GM13976 (cell line): ENCODE results near the gene TRIM75.
"Not testable (repeated sequence)": the region's sequence is repeated elsewhere in the genome, so short reads cannot be mapped to it uniquely, and the experiment has no call there.

Experiments
- DNase-seq: peaks from one replicate; pipeline ENCODE4 v3.0.0; 2012; ENCODE audit warnings: low spot score
- CTCF ChIP-seq: IDR thresholded peaks from 2 replicates; pipeline ENCODE4 v1.5.1; 2012; ENCODE audit warnings: borderline replicate concordance, mild to moderate bottlenecking; ENCODE audit not compliant: insufficient read depth; ENCODE audit errors: extremely low read depth, missing control alignments, control extremely low read depth
- in situ Hi-C: fragments of 300-500 bp; cut with MboI; formaldehyde crosslinking; loops from one replicate; pipeline ENCODE4 v1.12.0; 2022; ENCODE audit warnings: low sequenced_read_pairs, mixed read lengths, inconsistent platforms; ENCODE audit not compliant: unreplicated experiment

The TRIM75 gene

GRCh38 chr4:165060938-165061337 is 7.3 kb downstream of the TRIM75 start:
- no peak for DNase-seq
- no peak for TF ChIP-seq CTCF
- in situ Hi-C loops = no loop called here

GRCh38 chr4:165070560-165070959 is 16.9 kb downstream of the TRIM75 start:
- no peak for DNase-seq
- TF ChIP-seq CTCF = no peak
- in situ Hi-C loops = no loop called here

- in situ Hi-C loops = not testable (repeated sequence)
Observed at GRCh38 chr4:165073346-165073745, 19.7 kb downstream of the TRIM75 start.

GRCh38 chr4:165077034-165077578 is 23.4 kb downstream of the TRIM75 start:
- DNase-seq = no peak
- in situ Hi-C loops = no loop called here
- no peak for TF ChIP-seq CTCF

More at GRCh38 chr4:165073346-165073745, 19.7 kb downstream of the TRIM75 start:
- not testable (repeated sequence) for DNase-seq

GRCh38 chr4:165079476-165079875 is 25.8 kb downstream of the TRIM75 start:
- in situ Hi-C loops = no loop called here
- DNase-seq = no peak
- TF ChIP-seq CTCF = no peak

- in situ Hi-C loops = not testable (repeated sequence)
Observed at GRCh38 chr4:165084787-165085186, 31.1 kb downstream of the TRIM75 start.

GRCh38 chr4:165085946-165086345 is 32.3 kb downstream of the TRIM75 start:
- no peak for DNase-seq
- no peak for TF ChIP-seq CTCF
- in situ Hi-C loops = no loop called here

More at GRCh38 chr4:165084787-165085186, 31.1 kb downstream of the TRIM75 start:
- DNase-seq = not testable (repeated sequence)

GRCh38 chr4:165088366-165088765 is 34.7 kb downstream of the TRIM75 start:
- in situ Hi-C loops = no loop called here
- no peak for TF ChIP-seq CTCF
- DNase-seq = no peak

- DNase-seq, in situ Hi-C loops: not testable (repeated sequence)
Observed at GRCh38 chr4:165092187-165092586, 38.5 kb downstream of the TRIM75 start.
